ENCODE results near the gene PTPRCAP.

PTPRCAP gene

DNA sequence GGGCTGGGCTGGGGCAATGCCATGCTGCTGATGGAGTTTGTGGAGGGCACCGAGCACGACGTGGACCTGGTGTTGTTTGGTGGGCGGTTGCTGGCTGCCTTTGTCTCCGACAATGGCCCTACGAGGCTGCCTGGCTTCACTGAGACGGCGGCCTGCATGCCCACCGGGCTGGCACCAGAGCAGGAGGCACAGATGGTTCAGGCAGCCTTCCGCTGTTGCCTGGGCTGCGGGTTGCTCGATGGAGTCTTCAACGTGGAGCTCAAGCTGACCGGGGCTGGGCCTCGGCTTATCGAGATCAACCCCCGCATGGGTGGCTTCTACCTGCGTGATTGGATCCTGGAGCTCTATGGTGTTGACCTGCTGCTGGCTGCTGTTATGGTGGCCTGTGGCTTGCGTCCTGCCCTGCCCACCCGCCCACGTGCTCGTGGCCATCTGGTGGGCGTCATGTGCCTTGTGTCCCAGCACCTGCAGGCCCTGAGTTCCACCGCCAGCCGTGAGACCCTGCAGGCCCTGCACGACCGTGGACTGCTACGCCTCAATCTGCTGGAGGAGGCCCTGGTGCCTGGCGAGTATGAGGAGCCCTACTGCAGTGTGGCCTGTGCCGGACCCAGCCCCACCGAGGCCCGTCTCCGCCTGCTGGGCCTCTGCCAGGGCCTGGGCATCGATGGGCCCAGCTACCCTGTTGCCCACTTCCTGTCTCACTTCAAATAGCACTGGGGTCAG is 13.4 kb downstream of the PTPRCAP start:
- no peak for DNase-seq

DNA sequence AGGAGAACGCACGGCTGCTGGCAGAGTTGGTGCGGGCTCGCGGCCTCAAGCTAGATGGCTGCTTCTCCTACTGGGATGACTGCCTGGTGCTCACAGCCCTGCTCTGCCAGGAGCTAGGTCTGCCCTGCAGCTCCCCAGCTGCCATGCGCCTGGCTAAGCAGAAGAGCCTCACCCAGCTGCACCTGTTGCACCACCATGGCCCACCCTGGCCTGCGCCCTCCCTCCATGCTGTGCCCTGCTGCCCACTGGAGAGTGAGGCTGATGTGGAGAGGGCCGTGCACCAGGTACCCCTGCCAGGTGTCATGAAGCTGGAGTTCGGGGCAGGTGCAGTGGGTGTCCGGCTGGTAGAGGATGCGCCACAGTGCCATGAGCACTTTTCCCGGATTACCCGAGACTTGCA is 14.0 kb downstream of the PTPRCAP start:
- DNase-seq, result no peak

DNA sequence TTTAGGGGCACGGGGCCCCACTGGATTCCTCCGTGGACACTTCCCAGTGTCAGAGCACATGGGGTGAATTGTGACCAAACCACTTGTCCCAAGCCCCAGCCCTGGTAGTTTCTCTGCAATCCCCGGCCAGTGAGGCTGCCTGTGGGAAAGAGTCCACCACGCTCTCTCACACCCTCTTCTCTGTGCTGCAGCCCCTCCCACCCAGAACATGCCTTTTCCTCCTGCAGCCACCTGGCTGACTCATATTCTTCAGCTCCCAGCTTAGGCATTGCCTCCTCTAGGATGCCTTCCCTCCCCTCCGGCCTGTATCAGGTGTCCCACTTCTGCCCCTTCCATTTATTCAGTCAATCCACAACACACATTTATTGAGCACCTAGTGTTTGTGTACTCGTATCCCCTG is 14.6 kb downstream of the PTPRCAP start:
- DNase-seq, result no peak

DNA sequence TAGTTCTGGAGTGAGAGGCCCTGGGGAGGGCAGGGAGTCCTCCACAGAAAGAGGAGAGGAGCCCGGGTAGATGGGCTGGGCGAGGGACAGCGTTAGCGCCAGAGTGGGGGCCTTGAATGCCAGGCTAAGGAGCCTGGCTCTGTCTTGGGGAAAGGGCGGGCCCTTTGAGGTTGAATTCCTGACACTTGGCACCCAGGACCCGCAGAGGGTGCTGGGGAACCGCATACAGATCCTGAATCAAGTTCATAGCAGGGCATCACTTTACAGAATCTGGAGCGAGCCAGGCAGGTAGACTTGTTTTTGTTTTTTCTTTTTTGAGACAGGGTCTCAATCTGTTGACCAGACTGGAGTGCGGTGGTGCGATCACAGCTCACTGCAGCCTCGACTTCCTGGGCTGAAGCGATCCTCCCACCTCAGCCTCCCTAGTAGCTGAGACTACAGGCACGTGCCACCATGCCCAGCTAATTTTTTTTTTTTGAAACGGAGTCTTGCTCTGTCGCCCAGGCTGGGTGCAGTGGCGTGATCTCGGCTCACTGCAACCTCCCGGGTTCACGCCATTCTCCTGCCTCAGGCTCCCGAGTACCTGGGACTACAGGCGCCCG is 16.0 kb downstream of the PTPRCAP start:
- no peak for DNase-seq

DNA sequence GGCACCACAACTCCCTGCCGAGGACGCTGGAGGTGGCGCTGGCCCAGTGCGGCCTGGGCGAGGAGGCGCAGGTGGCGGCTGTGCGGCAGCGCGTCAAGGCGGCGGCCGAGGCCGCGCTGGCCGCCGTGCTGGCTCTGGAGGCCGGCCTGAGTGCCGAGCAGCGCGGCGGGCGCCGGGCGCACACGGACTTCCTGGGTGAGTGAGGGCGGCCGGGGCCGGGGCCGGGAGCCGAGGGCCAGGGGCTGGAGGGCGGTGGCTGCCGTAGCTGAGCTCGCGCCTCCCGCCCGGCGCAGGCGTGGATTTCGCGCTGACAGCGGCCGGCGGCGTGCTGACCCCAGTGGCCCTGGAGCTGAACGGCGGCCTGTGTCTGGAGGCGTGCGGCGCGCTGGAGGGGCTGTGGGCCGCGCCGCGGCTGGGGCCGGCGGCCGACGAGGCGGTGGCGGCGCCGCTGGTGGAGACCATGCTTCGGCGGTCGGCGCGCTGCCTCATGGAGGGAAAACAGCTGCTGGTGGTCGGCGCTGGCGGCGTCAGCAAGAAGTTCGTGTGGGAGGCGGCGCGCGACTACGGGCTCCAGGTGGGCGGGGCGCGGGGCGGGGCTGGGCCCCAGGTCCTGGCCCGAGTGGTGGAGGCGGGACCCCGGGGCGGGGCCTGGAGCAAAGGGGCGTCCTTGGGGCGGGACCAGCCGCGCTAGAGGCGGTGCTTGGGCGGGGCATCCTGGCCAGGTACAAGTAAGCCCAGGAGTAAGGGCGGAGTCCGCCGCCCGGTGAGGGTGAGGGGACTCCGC is 16.6 kb downstream of the PTPRCAP start:
- peak; percentile 98 to 99 (median 99) for DNase-seq

DNA sequence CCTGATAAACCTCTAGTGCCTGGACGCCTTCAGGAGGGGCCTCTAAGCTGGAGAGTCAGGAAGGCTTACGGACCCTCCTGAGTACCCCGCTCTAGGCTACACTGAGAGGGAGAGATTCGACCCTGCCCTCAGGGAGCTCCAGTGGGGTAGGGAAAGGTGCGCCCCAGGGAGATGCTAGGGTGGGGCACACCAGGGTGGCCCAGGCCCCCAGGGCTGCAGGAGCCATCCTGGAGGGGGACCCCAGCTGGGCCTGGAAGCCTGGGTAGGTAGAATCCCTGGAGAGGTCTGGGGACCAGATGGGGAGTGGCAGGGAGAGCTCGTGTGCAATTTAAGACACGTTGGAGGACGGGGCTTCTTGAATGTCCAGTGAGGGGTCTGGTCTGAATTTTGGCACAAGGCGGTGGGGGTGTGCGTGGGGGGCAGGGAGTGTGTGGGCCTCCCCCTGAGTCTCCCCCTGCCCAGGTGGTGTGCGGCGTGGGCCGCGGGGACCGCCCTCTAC is 17.3 kb downstream of the PTPRCAP start:
- no peak for DNase-seq

DNA sequence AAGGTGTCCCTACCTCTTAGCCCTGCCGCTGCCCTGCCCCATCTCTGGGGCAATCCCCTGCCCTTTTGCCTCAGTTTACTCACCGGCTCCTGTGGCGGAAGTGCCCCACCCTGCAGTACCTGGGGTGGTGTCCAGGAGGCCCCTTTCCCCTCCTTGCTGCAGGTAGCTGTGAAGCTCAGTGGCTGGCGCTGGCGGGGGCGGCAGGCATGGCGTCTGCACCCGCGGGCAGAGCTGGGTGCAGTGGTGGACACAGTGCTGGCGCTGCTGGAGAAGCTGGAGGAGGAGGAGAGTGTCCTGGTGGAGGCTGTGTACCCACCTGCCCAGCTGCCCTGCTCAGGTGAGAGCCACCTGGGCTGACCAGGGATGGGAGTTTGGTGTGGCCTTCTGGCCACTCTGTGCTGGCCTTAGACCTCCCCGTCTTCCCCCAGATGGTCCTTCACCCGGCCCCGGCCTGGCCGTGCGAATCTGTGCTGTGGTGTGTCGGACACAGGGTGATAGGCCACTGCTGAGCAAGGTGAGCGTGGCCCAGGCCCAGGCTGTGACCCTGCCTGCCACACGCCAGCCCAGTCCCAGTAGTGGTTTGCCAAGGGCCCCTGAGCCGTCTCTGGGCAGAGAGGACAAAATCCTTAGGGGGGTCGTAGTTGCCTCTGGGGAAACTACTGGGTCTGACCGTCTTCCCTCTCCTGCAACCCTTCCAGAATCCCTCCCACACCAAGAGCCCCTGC is 18.0 kb downstream of the PTPRCAP start:
- no peak for DNase-seq

DNA sequence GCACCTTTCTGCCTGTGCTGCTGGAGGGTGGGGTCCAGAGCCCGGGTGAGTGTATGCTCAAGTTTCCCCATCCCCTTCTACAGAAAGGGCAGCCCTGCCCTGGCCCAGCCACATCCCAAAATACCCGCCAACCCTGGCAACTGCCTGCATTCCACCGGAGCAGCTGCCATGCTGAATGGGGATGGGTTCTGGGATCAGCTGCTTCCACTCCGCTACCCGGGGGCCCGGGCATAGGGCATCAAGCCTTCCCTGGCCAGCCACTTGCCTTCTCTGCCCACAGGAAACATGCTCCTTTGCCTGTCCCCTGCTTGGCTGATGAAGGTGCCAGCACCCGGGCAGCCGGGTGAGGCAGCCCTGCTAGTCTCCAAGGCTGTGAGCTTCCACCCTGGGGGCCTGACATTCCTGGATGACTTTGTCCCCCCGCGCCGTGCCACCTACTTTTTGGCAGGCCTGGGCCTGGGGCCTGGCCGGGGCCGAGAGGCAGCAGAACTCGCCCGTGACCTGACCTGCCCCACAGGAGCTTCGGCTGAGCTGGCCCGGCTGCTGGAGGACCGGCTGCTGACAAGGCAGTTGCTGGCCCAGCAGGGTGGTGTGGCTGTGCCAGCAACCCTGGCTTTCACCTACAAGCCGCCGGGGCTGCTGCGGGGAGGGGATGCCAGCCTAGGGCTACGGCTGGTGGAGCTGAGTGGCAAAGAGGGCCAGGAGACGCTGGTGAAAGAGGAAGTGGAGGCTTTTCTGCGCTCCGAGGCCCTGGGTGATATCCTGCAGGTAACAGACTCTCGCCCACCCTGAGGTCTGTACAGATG is 18.8 kb downstream of the PTPRCAP start:
- peak in 2 of 4 experiments; percentile 30 to 39 for DNase-seq

DNA sequence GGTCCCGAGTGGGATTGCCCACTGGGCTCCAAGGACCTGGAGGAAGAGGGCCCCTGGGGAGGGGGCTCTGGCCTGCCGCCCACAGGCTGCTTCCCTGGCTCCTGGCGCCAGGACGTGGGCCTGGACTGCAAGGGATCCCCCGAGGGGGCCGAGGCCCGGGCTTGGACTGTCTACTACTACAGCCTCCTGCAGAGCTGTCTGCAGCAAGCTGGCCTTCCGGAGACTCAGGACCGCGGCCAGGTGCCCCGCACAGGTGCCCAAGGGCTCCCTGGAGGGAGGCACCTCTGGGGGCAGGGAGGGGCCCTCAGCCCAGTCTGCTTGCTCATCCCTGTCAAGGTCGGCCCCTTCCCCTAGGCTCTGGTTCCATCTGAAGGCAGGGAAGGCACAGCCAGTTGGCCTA is 20.1 kb downstream of the PTPRCAP start:
- no peak for DNase-seq

DNA sequence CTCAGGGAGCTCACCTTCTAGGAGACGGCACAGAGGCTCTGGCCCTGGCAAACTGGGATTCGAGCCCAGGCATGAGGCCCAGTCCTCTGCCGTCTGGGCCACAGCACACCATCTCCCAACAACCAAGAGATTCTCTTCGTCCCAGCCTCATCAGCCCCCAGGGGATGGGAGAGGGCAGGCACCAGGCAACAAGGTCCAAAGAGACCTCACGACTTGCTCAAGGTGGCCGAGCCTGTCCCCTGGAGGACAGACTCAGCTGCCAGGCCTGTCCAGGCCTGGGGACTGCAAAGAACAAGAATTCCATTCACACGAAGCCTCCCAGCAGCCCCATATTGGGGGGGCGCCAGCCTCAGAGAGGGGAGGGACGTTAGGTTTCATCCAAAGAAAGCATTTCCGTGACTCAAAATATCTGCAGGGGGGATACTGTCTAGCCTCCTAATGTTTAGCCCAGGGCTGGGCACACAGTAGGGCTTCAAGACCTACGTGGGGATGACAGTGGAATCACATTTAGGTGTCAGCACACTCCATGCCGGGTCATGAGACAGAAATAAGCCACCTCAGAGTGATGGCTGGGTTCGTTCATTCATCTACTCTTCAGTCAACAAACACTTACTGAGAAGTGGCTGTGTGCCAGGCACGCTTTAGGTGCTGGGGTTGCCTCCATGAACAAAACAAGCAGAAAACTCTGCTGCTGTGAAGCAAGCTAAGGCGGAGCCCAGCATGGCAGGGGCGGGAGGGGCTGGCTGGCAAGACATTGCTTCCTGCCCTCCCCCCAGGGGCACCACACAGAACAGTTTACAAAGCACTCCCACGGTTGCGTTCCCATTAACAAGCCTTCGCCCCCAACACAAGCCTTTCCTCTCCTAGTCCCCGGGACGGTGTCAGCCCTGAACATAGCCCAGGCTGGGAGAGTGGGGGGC is 20.8 kb downstream of the PTPRCAP start:
- DNase-seq, result peak in 3 of 4 experiments; percentile 26 to 83 (median 81)

DNA sequence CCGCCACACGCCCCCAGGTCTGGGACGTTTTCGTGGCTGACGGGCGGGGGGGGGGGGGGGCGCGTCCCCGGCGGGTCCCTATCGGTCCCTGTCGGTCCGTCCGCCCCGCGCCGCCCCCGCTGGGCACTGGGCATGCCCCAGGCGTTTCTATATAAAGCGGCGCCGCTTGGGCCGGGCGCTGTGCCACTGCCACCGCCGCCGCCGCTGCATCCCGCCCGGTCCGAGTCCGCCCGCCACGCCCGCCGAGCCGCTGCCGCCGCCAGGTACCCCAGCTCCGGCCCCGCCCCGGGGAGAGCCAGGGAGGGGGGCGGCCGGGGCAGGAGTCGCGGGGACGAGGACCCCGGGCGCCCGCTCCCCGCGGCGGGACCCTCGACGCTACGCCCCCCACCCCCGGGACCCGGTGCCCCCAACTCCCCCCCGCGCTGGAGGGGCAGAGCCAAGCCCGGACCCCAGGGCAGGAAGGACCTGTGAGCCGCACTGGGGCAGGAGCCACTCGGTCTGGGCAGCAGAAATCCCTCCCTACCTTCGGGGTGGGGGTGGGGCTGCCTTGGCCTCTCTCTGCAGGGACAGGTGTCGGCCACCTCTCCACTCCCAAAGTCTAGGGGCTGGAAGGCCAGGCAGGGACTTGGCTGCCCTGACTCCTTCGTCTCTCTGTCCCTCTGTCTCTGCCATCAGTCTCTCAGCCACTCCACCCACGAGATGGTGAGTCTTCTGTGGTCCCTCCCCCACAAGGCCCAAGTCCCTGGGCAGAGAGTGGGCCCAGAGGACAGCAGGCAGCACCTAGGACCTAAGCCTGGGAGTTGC is 21.8 kb downstream of the PTPRCAP start, which contains the start of gene CARNS1:
Gene CARNS1, plus strand, starts transcription at position 178 of the 804 bp plus-strand sequence. Its CDS starts 522 bp downstream, at position 700.
- DNase-seq, result no peak

DNA sequence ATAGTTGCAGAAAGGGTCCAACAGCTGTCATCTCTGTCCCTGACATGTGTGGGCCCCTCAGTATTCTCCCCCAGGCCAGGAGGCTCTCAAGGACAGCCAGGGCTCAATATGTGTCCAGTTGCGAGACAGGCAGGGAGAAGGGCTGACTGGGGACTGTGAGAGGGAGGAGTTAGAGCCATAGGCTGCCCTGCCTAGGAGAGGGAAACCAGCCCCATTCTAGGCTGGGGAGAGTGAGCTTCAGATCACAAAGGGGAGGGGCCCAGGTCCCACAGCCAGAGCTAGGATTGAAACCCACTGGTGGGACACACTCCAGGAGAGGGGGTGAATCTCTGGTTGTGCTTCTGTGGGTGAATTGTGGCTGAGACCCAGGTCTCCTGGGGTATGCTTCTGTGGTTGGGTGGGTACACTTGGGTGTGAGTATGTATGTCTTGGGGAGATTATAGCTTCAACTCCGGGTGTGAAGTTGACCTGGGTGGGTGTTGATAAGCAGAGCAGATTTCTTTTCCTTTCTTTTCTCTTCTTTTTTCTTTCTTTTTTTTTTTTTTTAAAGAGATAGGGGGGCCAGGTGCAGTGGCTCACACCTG is 24.1 kb downstream of the PTPRCAP start:
- no peak for DNase-seq

DNA sequence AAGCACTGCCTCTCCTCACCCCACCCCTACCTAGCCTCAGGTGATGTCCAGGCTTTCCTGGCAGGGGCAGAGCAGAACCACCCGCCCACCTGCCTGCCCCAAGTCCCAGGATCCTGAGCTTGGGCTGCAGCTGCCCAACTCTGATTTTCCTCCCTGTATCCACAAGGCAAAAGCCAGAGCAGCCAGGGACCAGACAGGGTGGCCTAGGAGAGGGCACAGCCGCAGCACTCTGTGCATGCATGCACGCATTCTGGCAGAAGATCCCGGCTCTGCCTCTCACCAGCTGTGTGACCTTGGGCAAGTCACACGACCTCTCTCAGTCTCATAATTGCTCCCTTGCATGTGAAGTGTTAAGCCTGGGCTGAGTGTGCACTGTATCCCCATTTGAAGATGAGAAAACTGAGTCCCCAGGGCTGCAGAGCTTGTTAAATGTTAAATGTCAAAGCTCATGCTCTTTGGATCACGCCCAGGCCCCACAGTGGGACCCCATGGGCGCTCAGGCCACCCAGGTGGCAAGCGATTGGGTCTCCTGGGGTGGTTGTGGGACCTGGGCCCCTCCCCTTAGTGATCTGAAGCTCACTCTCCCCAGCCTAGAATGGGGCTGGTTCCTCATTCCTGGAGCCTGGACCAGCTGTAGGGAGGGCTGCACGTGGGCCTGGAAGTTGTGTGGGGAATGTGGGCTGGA is 24.8 kb downstream of the PTPRCAP start:
- DNase-seq, result no peak

DNA sequence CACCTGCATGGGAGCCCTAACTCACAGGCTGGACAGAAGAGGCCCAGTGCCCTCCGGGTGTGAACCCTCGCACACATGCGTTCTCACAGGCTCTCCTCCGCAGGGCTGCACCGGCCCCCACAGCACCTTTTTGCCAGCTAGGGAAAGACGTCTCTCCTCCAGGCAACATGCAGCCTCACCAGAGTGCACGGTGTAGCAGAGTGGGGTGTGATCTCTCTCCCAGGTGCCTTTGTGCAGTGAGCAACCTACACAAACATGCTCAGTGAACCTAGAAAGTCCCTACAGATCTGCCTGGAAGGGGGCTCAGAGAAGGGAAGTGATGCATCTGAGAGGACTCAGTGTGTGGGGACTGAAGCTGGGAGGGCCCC is 25.7 kb downstream of the PTPRCAP start:
- no peak for DNase-seq

DNA sequence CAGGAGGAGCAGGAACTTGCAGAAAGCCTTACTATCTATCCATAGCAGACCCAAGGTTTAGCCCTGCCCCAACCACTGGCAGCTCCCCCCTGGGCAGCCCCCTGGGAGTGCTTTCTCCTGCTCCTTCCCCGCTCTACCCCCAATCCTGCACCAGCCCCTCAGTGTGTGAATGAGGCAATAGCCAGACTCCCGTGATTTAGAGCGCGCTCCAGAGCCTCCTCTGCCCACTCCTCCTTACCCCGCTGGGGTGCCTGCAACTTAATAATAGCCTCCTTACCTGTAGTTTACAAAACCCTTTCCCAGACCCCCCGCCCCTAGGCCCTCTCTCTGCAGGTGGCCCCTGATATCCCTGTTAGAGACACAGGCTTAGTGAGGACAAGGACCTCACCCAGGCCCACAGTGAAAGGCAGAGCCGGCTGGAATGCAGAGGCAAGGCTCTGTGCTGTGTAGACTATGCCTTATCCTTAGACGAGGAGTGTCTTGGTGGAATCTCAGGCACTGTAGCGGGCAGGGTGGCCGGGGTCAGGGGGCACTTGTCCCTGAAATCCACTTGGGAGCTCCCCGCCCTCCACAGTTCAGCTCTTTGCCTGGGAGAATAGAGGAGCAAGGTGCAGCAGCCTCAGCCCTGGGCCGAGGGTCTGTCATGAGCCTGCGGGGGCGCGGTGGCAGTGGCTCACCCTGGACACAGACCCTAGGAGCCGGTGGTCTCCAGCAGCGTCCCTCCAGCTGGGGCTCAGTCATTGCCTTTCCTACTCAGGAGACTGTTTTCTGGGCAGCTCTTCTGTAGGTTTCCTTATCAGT is 26.3 kb downstream of the PTPRCAP start:
- DNase-seq, result no peak

DNA sequence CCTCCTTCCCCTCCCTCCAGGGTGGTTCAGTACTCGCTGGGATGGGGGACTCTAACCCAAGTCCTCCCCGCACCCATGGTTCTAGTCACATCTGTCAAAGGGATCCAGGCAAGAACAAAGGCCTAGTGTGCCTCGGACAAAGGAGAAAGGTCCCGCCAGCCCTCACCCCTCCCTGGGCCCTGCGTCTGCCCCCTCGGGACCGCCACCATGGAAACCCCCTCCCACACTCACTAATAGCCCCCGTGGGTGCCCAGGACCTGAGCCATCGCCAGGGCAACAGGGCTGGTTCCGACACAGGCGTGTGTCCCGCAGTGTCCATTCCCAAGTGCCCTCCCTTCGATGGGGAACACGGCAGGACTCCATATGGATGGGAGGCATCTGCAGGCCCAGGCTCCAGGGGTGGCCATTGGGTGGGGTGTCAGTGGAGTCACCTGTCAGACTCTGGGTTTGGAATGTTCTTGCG is 27.1 kb downstream of the PTPRCAP start:
- no peak for DNase-seq

DNA sequence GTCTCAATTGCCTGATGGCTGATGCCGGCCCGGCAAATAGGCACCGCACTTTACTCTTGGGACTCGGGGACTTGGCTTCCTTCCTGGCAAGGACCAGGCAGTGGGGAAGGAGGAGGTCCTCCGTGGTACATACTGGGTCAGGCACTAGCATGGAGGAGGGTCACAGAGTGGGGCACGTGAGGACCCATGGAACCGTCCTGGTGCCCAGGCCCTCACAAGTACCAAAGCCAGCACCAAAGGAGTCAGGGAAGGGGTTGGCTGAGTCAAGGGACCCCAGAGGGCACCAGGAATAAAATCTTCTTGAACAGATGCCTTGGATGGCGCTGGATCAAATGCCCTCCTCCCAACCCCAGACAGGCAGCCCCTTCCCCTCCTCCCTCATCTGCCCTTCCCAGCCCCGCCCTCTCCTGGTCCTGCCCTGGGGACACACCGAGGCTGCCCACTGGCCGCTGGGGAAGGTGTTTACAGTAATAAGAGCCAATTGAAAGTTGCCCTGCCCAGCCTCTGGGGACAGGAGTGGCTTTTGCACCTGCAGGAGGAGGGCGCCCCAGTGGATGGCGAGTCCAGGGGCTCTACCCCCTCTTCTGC is 27.6 kb downstream of the PTPRCAP start:
- no peak for DNase-seq

DNA sequence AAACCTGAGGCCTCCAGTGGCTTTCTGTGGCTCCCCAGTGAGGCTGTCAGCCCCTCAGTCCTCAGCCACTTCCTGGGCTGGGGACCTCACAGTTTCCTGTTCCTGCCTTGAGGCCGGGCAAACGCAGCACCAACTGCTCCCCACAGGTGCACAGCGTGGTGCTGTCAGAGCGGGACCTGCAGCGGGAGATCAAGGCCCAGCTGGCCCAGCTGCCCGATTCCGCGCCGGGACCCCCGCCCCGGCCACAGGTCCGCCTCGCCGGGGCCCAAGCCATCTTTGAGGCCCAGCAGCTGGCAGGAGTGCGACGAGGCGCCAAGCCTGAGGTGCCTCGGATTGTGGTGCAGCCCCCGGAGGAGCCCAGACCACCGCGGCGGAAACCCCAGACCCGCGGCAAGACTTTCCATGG is 28.2 kb downstream of the PTPRCAP start:
- peak in 2 of 4 experiments; percentile 67 to 68 for DNase-seq

Measured in activated CD4-positive, CD25-positive, alpha-beta regulatory T cell (primary cell).